HL-60 (cell line): ENCODE measurements around the gene UBL3.

ENCODE experiments used
- REST ChIP-seq: IDR thresholded peaks from 2 replicates; pipeline ENCODE4 v1.6.1; 2012; ENCODE audit warnings: low read depth; ENCODE audit not compliant: insufficient replicate concordance
- TF ChIP-seq, protein P1 (sequence below): IDR thresholded peaks from one replicate; pipeline ENCODE4 v1.5.1; 2011; ENCODE audit warnings: low read length, control low read depth, inconsistent platforms; ENCODE audit not compliant: insufficient read depth

- TF ChIP-seq, protein P1, sequence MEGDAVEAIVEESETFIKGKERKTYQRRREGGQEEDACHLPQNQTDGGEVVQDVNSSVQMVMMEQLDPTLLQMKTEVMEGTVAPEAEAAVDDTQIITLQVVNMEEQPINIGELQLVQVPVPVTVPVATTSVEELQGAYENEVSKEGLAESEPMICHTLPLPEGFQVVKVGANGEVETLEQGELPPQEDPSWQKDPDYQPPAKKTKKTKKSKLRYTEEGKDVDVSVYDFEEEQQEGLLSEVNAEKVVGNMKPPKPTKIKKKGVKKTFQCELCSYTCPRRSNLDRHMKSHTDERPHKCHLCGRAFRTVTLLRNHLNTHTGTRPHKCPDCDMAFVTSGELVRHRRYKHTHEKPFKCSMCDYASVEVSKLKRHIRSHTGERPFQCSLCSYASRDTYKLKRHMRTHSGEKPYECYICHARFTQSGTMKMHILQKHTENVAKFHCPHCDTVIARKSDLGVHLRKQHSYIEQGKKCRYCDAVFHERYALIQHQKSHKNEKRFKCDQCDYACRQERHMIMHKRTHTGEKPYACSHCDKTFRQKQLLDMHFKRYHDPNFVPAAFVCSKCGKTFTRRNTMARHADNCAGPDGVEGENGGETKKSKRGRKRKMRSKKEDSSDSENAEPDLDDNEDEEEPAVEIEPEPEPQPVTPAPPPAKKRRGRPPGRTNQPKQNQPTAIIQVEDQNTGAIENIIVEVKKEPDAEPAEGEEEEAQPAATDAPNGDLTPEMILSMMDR, result no peak
- no peak for TF ChIP-seq REST
Observed at GRCh38 chr13:29844441-29844840, 6.0 kb downstream of the UBL3 start.
